H9 (cell line): Measurements from ENCODE around the gene COL27A1. TPM values are rescaled to one million over a fixed set of nuclear protein-coding genes. Genes with fewer than 3 reads are reported as not detected.
"Not testable (repeated sequence)": the region's sequence is repeated elsewhere in the genome, so short reads cannot be mapped to it uniquely, and the experiment has no call there.

Experiments
- DNase-seq: peaks from one replicate; pipeline ENCODE4 v3.0.0-alpha.2; 2017
- H2AFZ ChIP-seq: one replicate; pipeline ENCODE4 v1.6.1; 2013; ENCODE audit warnings: mild to moderate bottlenecking, low read length, control low read depth, moderate library complexity
- H2AK5ac ChIP-seq: 2 replicates; pipeline ENCODE4 v1.6.1; 2013; ENCODE audit warnings: low read length, control low read depth, mixed read lengths; ENCODE audit not compliant: insufficient read length
- H2BK120ac ChIP-seq: one replicate; pipeline ENCODE4 v1.6.1; 2013; ENCODE audit warnings: low read depth, mild to moderate bottlenecking, low read length, control low read depth, inconsistent platforms; ENCODE audit not compliant: poor library complexity, severe bottlenecking
- H2BK12ac ChIP-seq: 2 replicates; pipeline ENCODE4 v1.6.1; 2013; ENCODE audit warnings: low read length, control low read depth, mixed read lengths, low read depth; ENCODE audit not compliant: insufficient read length
- H2BK15ac ChIP-seq: 2 replicates; pipeline ENCODE4 v1.6.1; 2013; ENCODE audit warnings: low read depth, low read length, control low read depth
- H2BK20ac ChIP-seq: one replicate; pipeline ENCODE4 v1.6.1; 2013; ENCODE audit warnings: low read depth, mild to moderate bottlenecking, low read length, control low read depth, inconsistent platforms; ENCODE audit not compliant: poor library complexity, severe bottlenecking
- H2BK5ac ChIP-seq: 2 replicates; pipeline ENCODE4 v1.6.1; 2013; ENCODE audit warnings: low read length, control low read depth, mixed read lengths; ENCODE audit not compliant: insufficient read length
- H3K14ac ChIP-seq: 2 replicates; pipeline ENCODE4 v1.6.1; 2013; ENCODE audit warnings: low read length, control low read depth; ENCODE audit not compliant: insufficient read depth
- H3K18ac ChIP-seq: 2 replicates; pipeline ENCODE4 v1.6.1; 2013; ENCODE audit warnings: low read depth, mild to moderate bottlenecking, mixed read lengths, low read length, control low read depth; ENCODE audit not compliant: insufficient read length
- H3K23ac ChIP-seq: 2 replicates; pipeline ENCODE4 v1.6.1; 2013; ENCODE audit warnings: low read length, control low read depth, mixed read lengths, low read depth; ENCODE audit not compliant: insufficient read length
- H3K23me2 ChIP-seq: 2 replicates; pipeline ENCODE4 v1.6.1; 2013; ENCODE audit warnings: low read depth, mild to moderate bottlenecking, mixed read lengths, low read length, control low read depth; ENCODE audit not compliant: insufficient read length, poor library complexity, severe bottlenecking
- H3K27ac ChIP-seq: 2 replicates; pipeline ENCODE4 v1.5.1; 2013; ENCODE audit warnings: low read length, control low read depth, mixed read lengths, low read depth; ENCODE audit not compliant: insufficient read length
- H3K27me3 ChIP-seq: 2 replicates; pipeline ENCODE4 v1.6.1; 2013; ENCODE audit warnings: low read length, control low read depth, inconsistent platforms; ENCODE audit not compliant: insufficient read depth
- H3K4ac ChIP-seq: 2 replicates; pipeline ENCODE4 v1.6.1; 2013; ENCODE audit warnings: low read depth, mild to moderate bottlenecking, control low read depth, inconsistent platforms, low read length, moderate library complexity
- H3K4me1 ChIP-seq: 2 replicates; pipeline ENCODE4 v1.6.1; 2013; ENCODE audit warnings: low read length, control low read depth, inconsistent platforms; ENCODE audit not compliant: insufficient read depth
- H3K4me2 ChIP-seq: 2 replicates; pipeline ENCODE4 v1.6.1; 2013; ENCODE audit warnings: low read length, control low read depth, mixed read lengths; ENCODE audit not compliant: insufficient read length, insufficient read depth
- H3K56ac ChIP-seq: 2 replicates; pipeline ENCODE4 v1.6.1; 2013; ENCODE audit warnings: low read depth, mild to moderate bottlenecking, mixed read lengths, low read length, control low read depth; ENCODE audit not compliant: insufficient read length
- H3K79me1 ChIP-seq: 2 replicates; pipeline ENCODE4 v1.6.1; 2013; ENCODE audit warnings: low read depth, mild to moderate bottlenecking, moderate library complexity, low read length, control low read depth, inconsistent platforms; ENCODE audit not compliant: insufficient read depth, poor library complexity, severe bottlenecking
- H3K79me2 ChIP-seq: 2 replicates; pipeline ENCODE4 v1.6.1; 2013; ENCODE audit warnings: low read length, control low read depth, inconsistent platforms; ENCODE audit not compliant: insufficient read depth
- H3K9ac ChIP-seq: 2 replicates; pipeline ENCODE4 v1.6.1; 2013; ENCODE audit warnings: low read length, control low read depth, mixed read lengths; ENCODE audit not compliant: insufficient read length; ENCODE audit errors: extremely low read depth
- H3K9me3 ChIP-seq: one replicate; pipeline ENCODE4 v1.6.1; 2013; ENCODE audit warnings: low read depth, low read length, inconsistent platforms; ENCODE audit not compliant: control insufficient read depth
- H3T11ph ChIP-seq: one replicate; pipeline ENCODE4 v1.6.1; 2013; ENCODE audit warnings: mild to moderate bottlenecking, low read length, control low read depth, inconsistent platforms
- H4K20me1 ChIP-seq: one replicate; pipeline ENCODE4 v1.6.1; 2013; ENCODE audit not compliant: control insufficient read depth, insufficient read length, insufficient read depth
- H4K5ac ChIP-seq: 2 replicates; pipeline ENCODE4 v1.6.1; 2013; ENCODE audit warnings: low read depth, mild to moderate bottlenecking, mixed read lengths, low read length, control low read depth; ENCODE audit not compliant: insufficient read length
- H4K8ac ChIP-seq: replicated peaks from 2 replicates; pipeline ENCODE4 v1.6.1; 2013; ENCODE audit warnings: low read length, control low read depth, mixed read lengths, low read depth; ENCODE audit not compliant: insufficient read length
- H4K91ac ChIP-seq: 2 replicates; pipeline ENCODE4 v1.6.1; 2013; ENCODE audit warnings: low read depth, mild to moderate bottlenecking, moderate library complexity, mixed read lengths, low read length, control low read depth; ENCODE audit not compliant: insufficient read length
- H3K27ac Mint-ChIP-seq, 3 experiments: 2 replicates in 2 of 3; 3 replicates in 1 of 3; pipeline ENCODE4 v1.8.0; 2020 to 2021; ENCODE audit warnings: mixed read lengths in 3 of 3, mild to moderate bottlenecking in 1 of 3, moderate library complexity in 1 of 3
- H3K27me3 Mint-ChIP-seq: 2 replicates; pipeline ENCODE4 v1.8.0; 2021; ENCODE audit warnings: low read depth, mild to moderate bottlenecking, moderate library complexity, mixed read lengths
- H3K36me3 Mint-ChIP-seq, 3 experiments: 2 replicates in 2 of 3; 3 replicates in 1 of 3; pipeline ENCODE4 v1.8.0; 2020 to 2021; ENCODE audit warnings: low read depth in 3 of 3, mixed read lengths in 3 of 3; ENCODE audit not compliant: insufficient read depth in 1 of 3
- H3K4me1 Mint-ChIP-seq, 2 experiments: 2 replicates each; pipeline ENCODE4 v1.8.0; 2020; ENCODE audit warnings: mixed read lengths in 2 of 2
- H3K4me3 Mint-ChIP-seq, 2 experiments: 2 replicates in 1 of 2; 3 replicates in 1 of 2; pipeline ENCODE4 v1.8.0; 2020 to 2021; ENCODE audit warnings: mild to moderate bottlenecking in 2 of 2, mixed read lengths in 2 of 2, moderate library complexity in 1 of 2
- H3K9me3 Mint-ChIP-seq, 2 experiments: 2 replicates in 1 of 2; 3 replicates in 1 of 2; pipeline ENCODE4 v1.8.0; 2020; ENCODE audit warnings: mild to moderate bottlenecking in 2 of 2, mixed read lengths in 2 of 2, moderate library complexity in 1 of 2
- WGBS: extraction: QIAGEN DNeasy Blood & Tissue Kit; methylation state at CpG from one replicate; pipeline ENCODE4 v1.1.7; 2013; ENCODE audit warnings: missing lambda C conversion rate, low lambda C conversion rate, mixed read lengths; ENCODE audit not compliant: insufficient read length; ENCODE audit errors: extremely low coverage; 5-methylcytosine and 5-hydroxymethylcytosine counted together
- total RNA-seq: library from RNA; stranded (reverse); gene quantifications from 2 replicates; pipeline ENCODE4 v1.2.1, GENCODE V29; 2021

Gene COL27A1
- total RNA-seq, 1 experiment from 2014 or later: 17.9 TPM

DNA sequence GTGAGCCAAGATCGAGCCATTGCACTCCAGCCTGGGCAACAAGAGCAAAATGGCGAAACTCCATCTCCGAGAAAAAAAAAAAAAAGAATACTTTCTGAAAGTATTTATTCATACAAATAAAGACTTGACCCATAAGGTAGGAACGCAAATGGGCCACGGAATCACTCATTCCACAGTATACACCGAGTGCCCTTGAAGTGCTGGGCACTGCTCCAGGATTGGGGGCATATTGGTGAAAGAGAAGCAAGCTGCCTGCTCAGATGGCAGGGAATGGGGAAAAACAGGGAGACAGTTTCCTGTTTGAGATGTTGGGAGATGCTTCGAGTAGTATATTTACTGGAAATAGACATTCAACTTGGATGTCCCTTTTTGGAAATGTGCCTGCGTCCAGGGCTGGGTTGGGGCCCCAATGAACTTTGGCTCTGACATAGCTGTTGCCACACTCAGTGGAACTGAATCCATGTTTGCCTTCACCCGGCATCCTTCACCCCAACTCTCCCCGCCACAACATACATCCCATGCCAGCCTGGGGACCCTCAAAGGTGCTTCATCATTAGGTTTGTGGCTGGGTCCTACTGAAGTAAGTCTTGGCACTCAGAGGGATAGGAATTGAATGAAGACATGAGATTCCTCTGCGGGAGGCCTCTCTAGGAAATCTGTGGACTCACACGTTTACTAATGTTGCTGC, 173.7 kb downstream of the COL27A1 start:
- not testable (repeated sequence) for H3K79me1 ChIP-seq, H3K27ac Mint-ChIP-seq, H3K18ac ChIP-seq, H2BK15ac ChIP-seq, H4K91ac ChIP-seq, H4K5ac ChIP-seq, H3K4me1 Mint-ChIP-seq, H2BK120ac ChIP-seq, H3K27me3 ChIP-seq, H3K23me2 ChIP-seq, H2BK12ac ChIP-seq, H2AFZ ChIP-seq, DNase-seq, H4K20me1 ChIP-seq, H4K8ac ChIP-seq, H2AK5ac ChIP-seq, H3K23ac ChIP-seq, H3K4me1 ChIP-seq, H3K4ac ChIP-seq, H3K79me2 ChIP-seq, H3K36me3 Mint-ChIP-seq, H3K4me3 Mint-ChIP-seq, H3K9ac ChIP-seq, H3K4me2 ChIP-seq, H2BK5ac ChIP-seq, H3K56ac ChIP-seq, H2BK20ac ChIP-seq, H3K9me3 Mint-ChIP-seq, H3K9me3 ChIP-seq, H3T11ph ChIP-seq, H3K27me3 Mint-ChIP-seq, H3K27ac ChIP-seq, H3K14ac ChIP-seq
- no CpG with 5 or more reads among the region's 12 CpGs for WGBS

DNA sequence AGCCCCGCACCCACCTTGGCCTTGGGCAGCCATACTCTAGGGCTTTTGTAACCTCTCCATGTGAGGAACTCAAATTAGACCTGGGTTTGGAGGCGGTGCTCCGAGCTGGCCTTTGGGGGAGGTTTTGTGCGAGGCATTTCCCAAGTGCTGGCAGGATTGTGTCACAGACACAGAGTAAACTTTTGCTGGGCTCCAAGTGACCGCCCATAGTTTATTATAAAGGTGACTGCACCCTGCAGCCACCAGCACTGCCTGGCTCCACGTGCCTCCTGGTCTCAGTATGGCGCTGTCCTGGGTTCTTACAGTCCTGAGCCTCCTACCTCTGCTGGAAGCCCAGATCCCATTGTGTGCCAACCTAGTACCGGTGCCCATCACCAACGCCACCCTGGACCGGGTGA, 174.3 kb downstream of the COL27A1 start, which contains the start of gene ORM2:
Gene ORM2 (plus strand): TSS at position 245 of the 398 bp plus-strand sequence. CDS start 36 bp downstream, at position 281.
- H3K4me3 Mint-ChIP-seq: not testable (repeated sequence)
- no CpG with 5 or more reads among the region's 10 CpGs for WGBS

More for the DNA sequence above, 174.3 kb downstream of the COL27A1 start, which contains the start of gene ORM2:
- not testable (repeated sequence) for H2AK5ac ChIP-seq, H3K4ac ChIP-seq, H3K27me3 Mint-ChIP-seq, H2BK120ac ChIP-seq, H3K4me1 ChIP-seq, H2AFZ ChIP-seq, H3K14ac ChIP-seq, H2BK12ac ChIP-seq, H3K79me1 ChIP-seq, H3K4me2 ChIP-seq, H3K36me3 Mint-ChIP-seq, H4K8ac ChIP-seq, H2BK20ac ChIP-seq, H3K23ac ChIP-seq, H3K56ac ChIP-seq, H3K27me3 ChIP-seq, H4K5ac ChIP-seq, DNase-seq, H3K18ac ChIP-seq, H3K9me3 Mint-ChIP-seq, H4K20me1 ChIP-seq, H3K27ac ChIP-seq, H3K79me2 ChIP-seq, H3K9ac ChIP-seq, H4K91ac ChIP-seq, H3K27ac Mint-ChIP-seq, H3T11ph ChIP-seq, H3K4me1 Mint-ChIP-seq, H3K23me2 ChIP-seq, H2BK15ac ChIP-seq, H2BK5ac ChIP-seq, H3K9me3 ChIP-seq
